Subcutaneous adipose tissue (tissue), 4 donors: ENCODE measurements around the gene XRN1. TPM values are rescaled to one million over a fixed set of nuclear protein-coding genes. Genes with fewer than 3 reads are reported as not detected.

Source experiments
- total RNA-seq, 4 donors: library from RNA; depleted of rRNA; stranded (reverse); fragments of >200 nt; gene quantifications; one replicate each; pipeline ENCODE4 v1.1.0, GENCODE V29; 2016
- TF ChIP-seq, protein P1 (sequence below): fragments of 450-650 bp; IDR thresholded peaks from one replicate; pipeline ENCODE4 v1.5.1; 2016; ENCODE audit warnings: low read depth, mild to moderate bottlenecking, control low read depth, antibody characterized with exemption, moderate library complexity

XRN1 gene, protein sequence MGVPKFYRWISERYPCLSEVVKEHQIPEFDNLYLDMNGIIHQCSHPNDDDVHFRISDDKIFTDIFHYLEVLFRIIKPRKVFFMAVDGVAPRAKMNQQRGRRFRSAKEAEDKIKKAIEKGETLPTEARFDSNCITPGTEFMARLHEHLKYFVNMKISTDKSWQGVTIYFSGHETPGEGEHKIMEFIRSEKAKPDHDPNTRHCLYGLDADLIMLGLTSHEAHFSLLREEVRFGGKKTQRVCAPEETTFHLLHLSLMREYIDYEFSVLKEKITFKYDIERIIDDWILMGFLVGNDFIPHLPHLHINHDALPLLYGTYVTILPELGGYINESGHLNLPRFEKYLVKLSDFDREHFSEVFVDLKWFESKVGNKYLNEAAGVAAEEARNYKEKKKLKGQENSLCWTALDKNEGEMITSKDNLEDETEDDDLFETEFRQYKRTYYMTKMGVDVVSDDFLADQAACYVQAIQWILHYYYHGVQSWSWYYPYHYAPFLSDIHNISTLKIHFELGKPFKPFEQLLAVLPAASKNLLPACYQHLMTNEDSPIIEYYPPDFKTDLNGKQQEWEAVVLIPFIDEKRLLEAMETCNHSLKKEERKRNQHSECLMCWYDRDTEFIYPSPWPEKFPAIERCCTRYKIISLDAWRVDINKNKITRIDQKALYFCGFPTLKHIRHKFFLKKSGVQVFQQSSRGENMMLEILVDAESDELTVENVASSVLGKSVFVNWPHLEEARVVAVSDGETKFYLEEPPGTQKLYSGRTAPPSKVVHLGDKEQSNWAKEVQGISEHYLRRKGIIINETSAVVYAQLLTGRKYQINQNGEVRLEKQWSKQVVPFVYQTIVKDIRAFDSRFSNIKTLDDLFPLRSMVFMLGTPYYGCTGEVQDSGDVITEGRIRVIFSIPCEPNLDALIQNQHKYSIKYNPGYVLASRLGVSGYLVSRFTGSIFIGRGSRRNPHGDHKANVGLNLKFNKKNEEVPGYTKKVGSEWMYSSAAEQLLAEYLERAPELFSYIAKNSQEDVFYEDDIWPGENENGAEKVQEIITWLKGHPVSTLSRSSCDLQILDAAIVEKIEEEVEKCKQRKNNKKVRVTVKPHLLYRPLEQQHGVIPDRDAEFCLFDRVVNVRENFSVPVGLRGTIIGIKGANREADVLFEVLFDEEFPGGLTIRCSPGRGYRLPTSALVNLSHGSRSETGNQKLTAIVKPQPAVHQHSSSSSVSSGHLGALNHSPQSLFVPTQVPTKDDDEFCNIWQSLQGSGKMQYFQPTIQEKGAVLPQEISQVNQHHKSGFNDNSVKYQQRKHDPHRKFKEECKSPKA (N-terminal part only)
- 10 to 100 TPM; 49.6 to 83.3 (median 58.9) TPM for total RNA-seq

DNA sequence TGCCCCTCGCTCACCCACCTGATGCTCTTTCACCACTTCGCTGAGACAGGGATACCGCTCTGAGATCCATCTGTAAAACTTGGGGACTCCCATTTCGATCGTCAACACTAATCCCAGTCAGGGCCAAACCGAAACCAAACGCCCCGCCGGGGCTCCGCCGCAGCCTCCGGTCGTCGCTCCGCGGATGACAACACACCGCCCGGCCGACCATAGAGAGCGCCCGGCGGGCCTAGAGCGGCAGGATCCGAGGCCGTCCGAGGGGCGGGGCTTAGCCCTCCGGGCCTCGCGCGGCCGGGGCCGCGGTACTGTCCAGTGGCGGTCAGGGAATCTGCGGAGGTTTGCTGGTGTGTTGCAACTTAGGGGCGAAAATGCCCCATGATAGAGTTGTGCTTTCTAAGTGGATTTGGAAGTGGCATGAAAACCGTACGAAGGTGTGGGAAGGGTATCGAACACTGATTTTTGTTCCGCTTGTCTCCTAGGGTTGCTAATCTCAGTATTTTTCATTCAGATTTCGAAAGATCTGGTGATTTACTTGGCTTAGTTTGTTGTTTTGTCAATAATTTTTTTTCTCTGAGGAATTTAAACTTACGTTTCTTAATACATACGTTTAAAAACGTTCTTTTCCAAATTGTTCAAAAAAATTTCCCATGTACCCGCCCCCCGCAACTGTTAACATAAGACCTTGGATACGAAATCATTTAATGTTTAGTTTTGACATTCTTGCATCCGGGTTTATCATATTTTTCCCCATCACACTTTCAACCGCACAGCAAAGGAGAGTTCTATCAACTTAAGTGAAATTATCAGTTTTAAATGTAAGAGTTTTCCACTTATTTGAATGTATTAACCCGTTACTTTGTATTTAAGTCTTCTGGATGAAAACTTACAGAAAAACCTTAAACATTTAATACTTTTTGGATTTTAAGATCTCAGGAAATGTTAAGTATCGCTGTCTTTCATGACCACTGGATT is at the start of gene XRN1:
XRN1 (minus strand) TSS at position 186 of the 972 bp plus-strand sequence; CDS start at position 93, 93 bp downstream.
- TF ChIP-seq, protein P1, sequence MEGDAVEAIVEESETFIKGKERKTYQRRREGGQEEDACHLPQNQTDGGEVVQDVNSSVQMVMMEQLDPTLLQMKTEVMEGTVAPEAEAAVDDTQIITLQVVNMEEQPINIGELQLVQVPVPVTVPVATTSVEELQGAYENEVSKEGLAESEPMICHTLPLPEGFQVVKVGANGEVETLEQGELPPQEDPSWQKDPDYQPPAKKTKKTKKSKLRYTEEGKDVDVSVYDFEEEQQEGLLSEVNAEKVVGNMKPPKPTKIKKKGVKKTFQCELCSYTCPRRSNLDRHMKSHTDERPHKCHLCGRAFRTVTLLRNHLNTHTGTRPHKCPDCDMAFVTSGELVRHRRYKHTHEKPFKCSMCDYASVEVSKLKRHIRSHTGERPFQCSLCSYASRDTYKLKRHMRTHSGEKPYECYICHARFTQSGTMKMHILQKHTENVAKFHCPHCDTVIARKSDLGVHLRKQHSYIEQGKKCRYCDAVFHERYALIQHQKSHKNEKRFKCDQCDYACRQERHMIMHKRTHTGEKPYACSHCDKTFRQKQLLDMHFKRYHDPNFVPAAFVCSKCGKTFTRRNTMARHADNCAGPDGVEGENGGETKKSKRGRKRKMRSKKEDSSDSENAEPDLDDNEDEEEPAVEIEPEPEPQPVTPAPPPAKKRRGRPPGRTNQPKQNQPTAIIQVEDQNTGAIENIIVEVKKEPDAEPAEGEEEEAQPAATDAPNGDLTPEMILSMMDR = no peak

DNA sequence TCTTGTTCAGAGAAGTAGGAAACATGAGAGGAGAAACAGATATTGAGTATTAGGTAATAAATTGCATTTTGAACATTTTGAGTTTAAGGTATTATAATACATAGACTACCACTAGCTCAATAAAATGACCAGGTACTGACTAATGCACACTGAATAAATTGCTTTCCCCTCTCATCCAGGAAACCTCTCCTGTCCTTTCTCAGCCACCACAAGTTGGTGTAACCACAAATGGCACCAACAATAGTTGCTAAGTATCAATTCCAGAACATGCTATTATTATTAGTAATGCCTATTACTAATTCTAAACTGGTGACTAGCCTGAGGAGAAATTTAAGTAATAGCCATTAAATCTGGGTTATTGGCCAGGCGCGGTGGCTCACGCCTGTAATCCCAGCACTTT is 47.3 kb upstream of the XRN1 start:
- TF ChIP-seq, protein P1 = no peak

DNA sequence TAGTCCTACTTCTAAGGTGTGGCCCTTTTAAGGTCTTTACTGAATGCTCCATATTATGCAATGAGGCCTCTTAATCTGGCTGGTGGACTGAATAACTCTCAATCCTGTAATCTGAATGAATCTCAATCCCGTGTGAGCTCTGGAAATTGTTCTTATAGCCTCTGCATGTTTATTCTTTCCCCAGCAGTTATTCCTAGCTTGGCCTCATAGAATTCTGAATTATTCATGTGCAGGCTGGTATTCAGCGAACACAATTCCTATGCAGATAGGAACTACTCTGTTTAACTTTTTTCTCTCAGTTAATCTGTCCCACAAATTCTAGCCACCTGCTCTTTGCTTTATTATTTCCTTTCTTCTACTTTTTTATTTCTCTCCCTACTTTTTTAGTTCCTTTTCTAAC is 44.3 kb upstream of the XRN1 start:
- TF ChIP-seq, protein P1 = no peak

DNA sequence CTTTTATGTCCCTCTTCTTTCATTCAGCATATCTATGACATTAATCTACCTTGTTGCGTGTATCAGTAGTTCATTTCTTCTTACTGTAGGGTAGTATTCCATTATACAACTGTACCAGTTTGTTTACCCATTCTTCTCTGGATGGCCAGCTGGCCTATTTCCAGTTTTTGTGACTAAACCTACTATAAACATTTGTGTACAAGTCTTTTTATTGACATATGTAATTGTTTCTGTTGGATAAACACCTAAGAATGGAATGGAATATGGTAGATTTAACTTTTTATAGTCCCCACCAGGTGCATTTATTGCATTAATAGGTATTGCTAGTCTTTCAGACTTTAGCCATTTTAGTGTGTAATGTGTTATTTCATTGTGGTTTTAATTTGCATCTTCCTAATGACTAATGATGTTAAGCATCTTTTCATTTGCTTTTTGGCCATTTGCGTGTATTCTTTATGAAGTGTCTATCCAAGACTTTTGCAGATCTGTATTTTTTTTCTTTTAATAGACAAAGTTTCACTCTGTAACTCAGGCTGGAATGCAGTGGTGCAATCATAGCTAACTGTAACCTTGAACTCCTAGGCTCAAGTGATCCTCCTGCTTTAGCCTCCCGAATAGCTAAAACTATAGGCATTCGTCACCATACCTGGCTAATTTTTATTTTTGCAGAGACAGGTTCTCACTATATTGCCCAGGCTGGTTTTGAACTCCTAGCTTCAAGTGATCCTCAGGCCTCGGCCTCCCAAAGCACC is 41.9 kb upstream of the XRN1 start:
- TF ChIP-seq, protein P1 = no peak

DNA sequence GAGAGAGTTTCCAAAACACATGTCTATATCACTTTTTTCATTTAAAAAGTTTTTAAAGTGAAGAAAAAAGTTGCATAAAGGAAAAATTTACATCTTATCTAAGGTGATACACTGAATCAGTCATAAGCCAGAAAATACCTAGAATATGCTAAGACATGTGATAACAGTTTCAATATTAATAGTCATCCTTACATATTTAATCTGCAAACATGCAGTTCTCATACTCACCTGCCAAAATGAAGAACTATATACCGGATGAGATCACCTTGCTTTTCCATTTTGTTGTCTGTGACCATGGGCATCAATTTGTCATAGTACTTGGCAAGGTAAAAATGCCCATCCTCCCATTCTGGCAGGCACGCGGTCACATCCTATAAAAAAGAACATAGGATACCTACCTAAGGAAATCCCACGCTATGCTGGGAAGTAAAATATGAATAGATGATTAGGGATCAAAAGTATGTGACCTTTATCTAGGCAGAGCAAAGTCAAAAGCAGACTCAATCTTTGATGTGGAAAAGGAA is 37.1 kb upstream of the XRN1 start:
- TF ChIP-seq, protein P1 = no peak
